Endothelial cell (in vitro differentiated cells): ENCODE results near the gene TCP10L. TPM values are rescaled to one million over a fixed set of nuclear protein-coding genes. Genes with fewer than 3 reads are reported as not detected.

ENCODE experiments used
- DNase-seq: peaks from one replicate; pipeline ENCODE4 v3.0.0; 2021; ENCODE audit warnings: low spot score
- H3K27ac Mint-ChIP-seq: one replicate; pipeline ENCODE4 v1.8.0; 2021; ENCODE audit warnings: mixed read lengths, inconsistent platforms; ENCODE audit not compliant: unreplicated experiment
- H3K27me3 Mint-ChIP-seq: one replicate; pipeline ENCODE4 v1.8.0; 2021; ENCODE audit warnings: mild to moderate bottlenecking, moderate library complexity, mixed read lengths, inconsistent platforms; ENCODE audit not compliant: unreplicated experiment
- H3K36me3 Mint-ChIP-seq: one replicate; pipeline ENCODE4 v1.8.0; 2021; ENCODE audit warnings: mild to moderate bottlenecking, low read depth, mixed read lengths, inconsistent platforms; ENCODE audit not compliant: unreplicated experiment
- H3K4me1 Mint-ChIP-seq: one replicate; pipeline ENCODE4 v1.8.0; 2021; ENCODE audit warnings: mild to moderate bottlenecking, mixed read lengths, inconsistent platforms; ENCODE audit not compliant: unreplicated experiment
- H3K4me3 Mint-ChIP-seq: one replicate; pipeline ENCODE4 v1.8.0; 2021; ENCODE audit warnings: mild to moderate bottlenecking, mixed read lengths, inconsistent platforms; ENCODE audit not compliant: unreplicated experiment
- H3K9me3 Mint-ChIP-seq: one replicate; pipeline ENCODE4 v1.8.0; 2021; ENCODE audit warnings: mixed read lengths, inconsistent platforms; ENCODE audit not compliant: unreplicated experiment
- CTCF ChIP-seq: fragments of 200-600 bp; sonication (generic); IDR thresholded peaks from one replicate; pipeline ENCODE4 v1.5.0; 2021; ENCODE audit warnings: antibody characterized with exemption; ENCODE audit not compliant: unreplicated experiment
- total RNA-seq: library from RNA; stranded (reverse); fragmentation: NEBNext Ultra II Directional; extraction: Animal tissue kit (Norgen Biotek cat#: 25700); gene quantifications from one replicate; pipeline ENCODE4 v1.2.1, GENCODE V29; 2021; ENCODE audit not compliant: unreplicated experiment

Gene TCP10L
- total RNA-seq, 1 donor from 2014 or later = 0.31 TPM

GRCh38 chr21:32587651-32588050, 2.3 kb upstream of the TCP10L start:
- no peak overlapping the region for H3K27ac Mint-ChIP-seq
- no peaks in the 10 kb centered on the region for H3K9me3 Mint-ChIP-seq
- no peak overlapping the region for H3K4me3 Mint-ChIP-seq
- no peaks in the 10 kb centered on the region for H3K36me3 Mint-ChIP-seq
- H3K27me3 Mint-ChIP-seq = peaks cover 4% of the 10 kb centered on the region
- no peak for DNase-seq
- peaks cover 2% of the 10 kb centered on the region for H3K4me1 Mint-ChIP-seq
- TF ChIP-seq CTCF = no peak

DNA sequence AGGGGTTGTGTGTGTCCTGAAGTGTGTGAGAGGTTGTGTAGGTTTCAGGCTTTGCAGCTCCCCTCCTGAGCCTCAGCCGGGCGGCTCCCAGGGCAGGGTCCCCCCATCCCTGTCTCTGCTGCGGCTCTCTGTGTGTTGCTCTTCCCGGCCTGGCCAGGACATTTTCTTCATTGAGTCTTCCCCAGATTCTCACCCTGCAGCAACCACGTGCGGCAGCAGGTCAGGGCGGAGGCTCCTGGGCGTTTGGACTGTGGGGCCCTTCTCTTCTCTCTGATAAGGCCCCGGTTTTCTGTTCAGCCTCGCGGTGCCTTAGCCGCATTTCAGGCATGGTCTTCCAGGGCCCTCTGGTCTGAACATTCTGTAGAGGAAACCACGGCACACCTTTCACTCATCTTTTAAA, 1.8 kb upstream of the TCP10L start:
- DNase-seq = no peak
- peaks cover 4% of the 10 kb centered on the region for H3K27me3 Mint-ChIP-seq
- H3K27ac Mint-ChIP-seq = no peak overlapping the region
- H3K4me3 Mint-ChIP-seq = no peak overlapping the region
- H3K9me3 Mint-ChIP-seq = no peaks in the 10 kb centered on the region
- no peaks in the 10 kb centered on the region for H3K36me3 Mint-ChIP-seq
- peaks cover 2% of the 10 kb centered on the region for H3K4me1 Mint-ChIP-seq
- no peak for TF ChIP-seq CTCF

- DNase-seq = no peak
- H3K27me3 Mint-ChIP-seq = peaks cover 4% of the 10 kb centered on the region
- no peak for TF ChIP-seq CTCF
- no peaks in the 10 kb centered on the region for H3K9me3 Mint-ChIP-seq
- H3K36me3 Mint-ChIP-seq = no peaks in the 10 kb centered on the region
- H3K4me3 Mint-ChIP-seq = no peak overlapping the region
- peaks cover 2% of the 10 kb centered on the region for H3K4me1 Mint-ChIP-seq
- no peak overlapping the region for H3K27ac Mint-ChIP-seq
Measured at GRCh38 chr21:32585970-32586369, 647 bp upstream of the TCP10L start.

DNA sequence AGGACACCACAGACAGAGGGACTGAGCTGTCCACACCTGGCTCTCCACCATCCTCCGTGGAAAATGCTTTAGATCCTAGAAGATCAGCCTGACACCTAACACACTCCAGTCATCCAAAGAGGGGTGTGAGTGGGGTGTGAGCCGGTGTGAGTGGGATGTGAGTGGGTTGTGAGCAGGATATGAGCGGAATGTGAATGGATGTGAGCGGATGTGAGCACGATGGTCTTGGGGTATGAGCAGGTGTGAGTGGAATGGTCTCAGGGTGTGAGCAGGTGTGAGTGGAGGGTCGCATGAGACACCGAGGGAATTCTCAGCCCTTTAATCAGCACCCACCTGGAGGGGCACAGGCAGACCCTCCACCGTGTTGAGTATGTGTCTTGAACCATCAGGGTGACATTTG, 851 bp downstream of the TCP10L start:
- Mint-ChIP-seq H3K4me1 (no peaks in the 10 kb centered on the region), H3K27me3 (peaks cover 4% of the 10 kb centered on the region), H3K9me3 (no peaks in the 10 kb centered on the region), H3K36me3 (no peaks in the 10 kb centered on the region), H3K4me3 (no peak overlapping the region), H3K27ac (no peak overlapping the region)
- DNase-seq = no peak
- no peak for TF ChIP-seq CTCF

DNA sequence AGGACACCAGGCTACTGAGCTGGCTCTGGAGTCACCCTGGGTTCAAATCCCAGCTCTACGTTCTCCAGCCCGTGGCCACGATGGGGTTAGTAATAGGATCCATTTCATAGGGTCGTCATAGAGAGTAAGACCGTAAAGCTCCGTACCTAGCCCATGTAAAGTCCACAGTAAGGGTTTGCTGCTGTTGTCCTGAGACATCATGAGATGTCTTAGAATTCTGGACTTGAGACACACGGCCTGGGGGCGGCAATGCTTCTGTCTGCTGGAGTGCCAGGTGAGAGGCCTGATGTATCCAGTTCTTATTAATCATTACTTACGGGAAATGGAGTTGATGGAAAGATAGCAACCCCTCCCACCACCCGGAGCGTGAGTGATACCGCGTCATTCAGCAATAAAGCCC, 3.6 kb downstream of the TCP10L start:
- no peak overlapping the region for H3K4me3 Mint-ChIP-seq
- peaks cover 4% of the 10 kb centered on the region for H3K27me3 Mint-ChIP-seq
- H3K9me3 Mint-ChIP-seq = no peaks in the 10 kb centered on the region
- H3K36me3 Mint-ChIP-seq = no peaks in the 10 kb centered on the region
- no peak for DNase-seq
- TF ChIP-seq CTCF = no peak
- peaks cover 4% of the 10 kb centered on the region for H3K4me1 Mint-ChIP-seq
- no peak overlapping the region for H3K27ac Mint-ChIP-seq
